Esophagus muscularis mucosa (tissue), 3 donors: ENCODE results near the gene CHST9.

Source experiments
- POLR2A ChIP-seq: fragments of 450-650 bp; IDR thresholded peaks from one replicate; pipeline ENCODE4 v1.6.1; 2017; ENCODE audit warnings: antibody characterized with exemption, moderate library complexity, mild to moderate bottlenecking, low read depth
- POLR2AphosphoS5 ChIP-seq, 2 donors: sonication (generic); formaldehyde crosslinking; IDR thresholded peaks; one replicate each; pipeline ENCODE4 v1.6.1; 2017; ENCODE audit warnings: antibody characterized with exemption in 2 of 2
- TF ChIP-seq, protein P1 (sequence below), 3 experiments: fragments of 200-600 bp in 2 of 3; fragments of 450-650 bp in 1 of 3; sonication (generic) in 2 of 3; IDR thresholded peaks; one replicate each; pipeline ENCODE4 v1.5.1; 2017 to 2019; ENCODE audit warnings: antibody characterized with exemption in 3 of 3, mild to moderate bottlenecking in 2 of 3, moderate library complexity in 1 of 3

DNA sequence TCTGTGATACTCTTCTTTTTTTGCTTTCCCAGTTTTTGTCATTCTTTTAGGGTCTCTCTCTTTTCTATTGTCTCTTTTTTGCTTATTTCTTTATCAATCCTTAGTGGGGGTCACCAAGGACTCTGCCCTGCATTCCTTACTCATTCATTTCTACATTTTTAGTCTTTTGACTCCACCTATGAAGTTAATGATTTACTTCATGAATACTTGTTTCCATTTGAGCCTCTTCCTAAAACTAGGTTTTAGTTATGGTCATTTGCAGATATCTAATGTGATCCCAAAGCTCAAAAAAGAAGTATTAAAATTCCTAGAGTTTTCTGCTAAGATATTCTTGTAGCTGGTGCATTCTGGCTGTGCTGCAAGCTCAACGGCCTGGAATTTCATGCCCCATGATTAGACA, 170.3 kb downstream of the CHST9 start:
- TF ChIP-seq, protein P1, sequence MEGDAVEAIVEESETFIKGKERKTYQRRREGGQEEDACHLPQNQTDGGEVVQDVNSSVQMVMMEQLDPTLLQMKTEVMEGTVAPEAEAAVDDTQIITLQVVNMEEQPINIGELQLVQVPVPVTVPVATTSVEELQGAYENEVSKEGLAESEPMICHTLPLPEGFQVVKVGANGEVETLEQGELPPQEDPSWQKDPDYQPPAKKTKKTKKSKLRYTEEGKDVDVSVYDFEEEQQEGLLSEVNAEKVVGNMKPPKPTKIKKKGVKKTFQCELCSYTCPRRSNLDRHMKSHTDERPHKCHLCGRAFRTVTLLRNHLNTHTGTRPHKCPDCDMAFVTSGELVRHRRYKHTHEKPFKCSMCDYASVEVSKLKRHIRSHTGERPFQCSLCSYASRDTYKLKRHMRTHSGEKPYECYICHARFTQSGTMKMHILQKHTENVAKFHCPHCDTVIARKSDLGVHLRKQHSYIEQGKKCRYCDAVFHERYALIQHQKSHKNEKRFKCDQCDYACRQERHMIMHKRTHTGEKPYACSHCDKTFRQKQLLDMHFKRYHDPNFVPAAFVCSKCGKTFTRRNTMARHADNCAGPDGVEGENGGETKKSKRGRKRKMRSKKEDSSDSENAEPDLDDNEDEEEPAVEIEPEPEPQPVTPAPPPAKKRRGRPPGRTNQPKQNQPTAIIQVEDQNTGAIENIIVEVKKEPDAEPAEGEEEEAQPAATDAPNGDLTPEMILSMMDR (IDR thresholded peaks at IDR 0.05): no peak
- no peak for TF ChIP-seq POLR2A
- TF ChIP-seq POLR2AphosphoS5 (IDR thresholded peaks at IDR 0.05): no peak
